Subcutaneous abdominal adipose tissue (tissue), 5 donors: ENCODE results near the gene MYCN.
"Not testable (repeated sequence)": the region's sequence is repeated elsewhere in the genome, so short reads cannot be mapped to it uniquely, and the experiment has no call there.

Experiments
- H3K27ac ChIP-seq: one replicate; pipeline ENCODE4 v1.7.0; 2013; ENCODE audit warnings: low read depth, mild to moderate bottlenecking, inconsistent platforms, low read length, moderate library complexity
- H3K27me3 ChIP-seq, 5 donors: one replicate each; pipeline ENCODE4 v1.7.0; 2013; ENCODE audit warnings: low read length in 5 of 5, inconsistent platforms in 1 of 5; ENCODE audit not compliant: control insufficient read depth in 5 of 5, insufficient read depth in 4 of 5
- H3K36me3 ChIP-seq, 5 donors: one replicate each; pipeline ENCODE4 v1.7.0; 2013; ENCODE audit warnings: low read length in 5 of 5; ENCODE audit not compliant: control insufficient read depth in 5 of 5, insufficient read depth in 5 of 5
- H3K4me1 ChIP-seq, 5 donors: one replicate each; pipeline ENCODE4 v1.7.0; 2013; ENCODE audit warnings: low read length in 5 of 5, mild to moderate bottlenecking in 3 of 5, moderate library complexity in 1 of 5; ENCODE audit not compliant: control insufficient read depth in 5 of 5, insufficient read depth in 5 of 5
- H3K4me3 ChIP-seq, 5 donors: one replicate each; pipeline ENCODE4 v1.7.0; 2013; ENCODE audit warnings: low read length in 5 of 5, low read depth in 1 of 5
- H3K9ac ChIP-seq, 5 donors: one replicate each; pipeline ENCODE4 v1.7.0; 2013; ENCODE audit warnings: low read length in 5 of 5, mild to moderate bottlenecking in 4 of 5, moderate library complexity in 3 of 5
- H3K9me3 ChIP-seq, 5 donors: one replicate each; pipeline ENCODE4 v1.7.0; 2013; ENCODE audit warnings: low read length in 5 of 5; ENCODE audit not compliant: control insufficient read depth in 5 of 5
- donor health status: healthy.
- donor health status: healthy.
- donor health status: healthy.
- donor health status: healthy.
- donor health status: healthy.

MYCN gene

DNA sequence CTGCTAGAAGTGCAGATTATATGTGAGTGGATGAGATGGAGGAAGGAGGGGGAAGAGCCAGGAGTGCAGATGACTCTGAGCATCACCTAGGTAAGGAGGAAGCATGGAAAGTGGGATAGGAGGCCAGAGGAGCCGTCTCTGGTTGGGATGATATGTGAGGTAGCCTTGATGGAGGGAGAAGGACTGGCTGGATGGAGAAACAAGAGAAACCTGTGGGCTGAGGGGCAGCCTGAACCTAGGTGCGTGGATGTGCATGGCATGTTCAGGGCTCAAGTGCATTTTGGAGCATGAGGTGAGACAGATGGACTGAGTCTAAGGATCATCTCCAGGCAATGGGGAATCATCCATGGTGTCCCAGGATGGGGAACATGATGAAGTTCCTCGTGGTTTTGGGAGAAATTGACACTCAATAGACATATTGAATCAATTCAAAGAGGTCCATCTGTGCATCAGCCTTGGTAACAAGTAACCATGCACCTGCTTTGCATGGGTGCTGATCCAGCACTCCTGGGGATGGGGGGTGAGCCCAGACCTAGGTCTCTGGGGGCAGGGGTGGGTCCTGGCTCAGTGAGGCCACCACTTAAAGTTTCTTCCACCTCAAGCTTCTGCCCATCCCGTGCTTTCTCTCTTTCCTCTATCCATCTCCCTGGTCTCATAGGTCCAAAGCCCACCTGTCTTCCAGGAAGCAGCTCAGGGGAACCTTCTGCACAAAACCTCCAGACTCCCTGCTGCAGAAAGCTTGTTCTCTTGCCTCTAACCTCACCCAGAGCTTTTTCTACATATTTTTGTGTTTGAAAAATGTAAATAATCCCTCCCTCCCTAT, 19.2 kb downstream of the MYCN start:
- Histone ChIP-seq H3K27me3 (no peaks in the 10 kb centered on the region), H3K27ac (no peak overlapping the region), H3K4me3 (no peak overlapping the region), H3K9me3 (peaks cover 0 to 3% (median 0%) of the 10 kb centered on the region in 5 donors), H3K4me1 (no peaks in the 10 kb centered on the region), H3K36me3 (no peaks in the 10 kb centered on the region), H3K9ac (no peak overlapping the region)

DNA sequence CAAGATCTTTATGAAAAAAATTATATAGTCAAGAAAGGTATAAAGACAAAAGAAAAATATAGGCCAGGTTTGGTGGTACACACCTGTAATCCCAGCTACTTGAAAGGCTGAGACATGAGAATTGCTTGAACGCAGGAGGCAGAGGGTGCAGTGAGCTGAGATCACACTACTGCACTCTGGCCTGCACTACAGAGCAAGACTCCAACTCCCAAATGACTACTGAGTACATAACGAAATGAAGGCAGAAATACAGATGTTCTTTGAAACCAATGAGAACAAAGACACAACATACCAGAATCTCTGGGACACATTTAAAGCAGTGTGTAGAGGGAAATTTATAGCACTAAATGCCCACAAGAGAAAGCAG, 19.8 kb downstream of the MYCN start:
- not testable (repeated sequence) for H3K9me3 ChIP-seq, H3K4me1 ChIP-seq, H3K9ac ChIP-seq, H3K27ac ChIP-seq, H3K27me3 ChIP-seq, H3K4me3 ChIP-seq, H3K36me3 ChIP-seq

DNA sequence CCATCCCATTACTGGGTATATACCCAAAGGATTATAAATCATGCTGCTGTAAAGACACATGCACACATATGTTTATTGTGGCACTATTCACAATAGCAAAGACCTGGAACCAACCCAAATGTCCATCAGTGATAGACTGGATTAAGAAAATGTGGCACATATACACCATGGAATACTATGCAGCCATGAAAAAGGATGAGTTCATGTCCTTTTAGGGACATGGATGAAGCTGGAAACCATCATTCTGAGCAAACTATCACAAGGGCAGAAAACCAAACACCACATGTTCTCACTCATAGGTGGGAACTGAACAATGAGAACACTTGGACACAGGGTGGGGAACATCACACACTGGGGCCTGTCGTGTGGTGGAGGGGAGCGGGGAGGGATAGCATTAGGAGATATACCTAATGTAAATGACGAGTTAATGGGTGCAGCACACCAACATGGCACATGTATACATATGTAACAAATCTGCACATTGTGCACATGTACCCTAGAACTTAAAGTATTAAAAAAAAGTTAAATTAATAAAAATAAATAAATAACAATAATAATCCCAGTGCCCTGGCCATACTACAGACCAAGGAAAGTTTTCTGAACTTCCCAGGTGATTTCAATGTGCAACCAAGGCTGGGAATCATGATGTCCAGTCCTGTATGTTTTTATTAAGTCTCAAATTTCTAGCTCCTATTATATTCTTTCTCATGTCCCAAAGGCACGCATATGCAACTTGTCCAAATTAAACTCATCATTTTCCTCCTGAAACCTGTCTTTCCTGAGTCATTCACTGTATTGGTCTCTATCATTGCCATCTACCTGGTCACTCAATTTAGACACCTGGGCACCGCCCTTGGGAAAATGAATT, 23.0 kb downstream of the MYCN start:
- not testable (repeated sequence) for H3K9ac ChIP-seq, H3K9me3 ChIP-seq, H3K27ac ChIP-seq, H3K27me3 ChIP-seq, H3K4me3 ChIP-seq, H3K4me1 ChIP-seq, H3K36me3 ChIP-seq

DNA sequence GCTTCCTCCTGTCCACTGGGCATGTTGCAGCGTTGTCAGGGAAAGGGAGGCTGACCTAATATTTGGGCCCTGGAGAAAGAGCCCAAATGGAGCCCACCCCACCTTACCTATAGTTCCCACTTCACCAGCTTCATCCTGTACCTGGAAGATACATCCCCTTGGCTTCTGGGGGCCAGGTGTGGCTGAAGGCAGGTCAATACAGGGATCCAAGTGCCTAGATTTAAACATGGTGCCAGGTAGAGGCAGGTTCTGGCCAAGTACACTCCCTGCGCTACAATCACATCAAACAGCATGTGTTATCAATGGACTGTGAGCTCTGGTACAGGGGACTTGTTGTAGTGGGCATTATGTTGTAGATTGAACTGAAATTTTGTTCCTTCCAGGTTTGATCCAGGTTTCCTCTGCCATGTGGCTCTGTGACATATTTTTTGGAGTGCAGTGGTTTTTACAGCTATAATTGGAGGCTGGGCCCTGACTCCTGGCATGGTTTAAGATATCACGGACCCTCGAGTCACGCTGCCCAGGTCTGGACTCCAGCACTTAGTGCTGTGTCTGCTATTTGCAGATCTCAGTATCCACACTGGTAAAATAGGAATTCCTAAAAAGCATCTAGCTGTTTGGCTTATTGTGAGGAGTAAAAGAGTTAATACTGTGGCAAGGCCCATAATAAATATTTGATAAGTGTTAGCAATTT, 23.8 kb downstream of the MYCN start:
- no peak overlapping the region for H3K9ac ChIP-seq
- H3K36me3 ChIP-seq = no peaks in the 10 kb centered on the region
- peaks cover 0 to 6% (median 0%) of the 10 kb centered on the region in 5 donors for H3K4me1 ChIP-seq
- no peak overlapping the region for H3K4me3 ChIP-seq
- no peaks in the 10 kb centered on the region for H3K27me3 ChIP-seq
- H3K27ac ChIP-seq = no peak overlapping the region
- H3K9me3 ChIP-seq = peaks cover 0 to 3% (median 0%) of the 10 kb centered on the region in 5 donors

DNA sequence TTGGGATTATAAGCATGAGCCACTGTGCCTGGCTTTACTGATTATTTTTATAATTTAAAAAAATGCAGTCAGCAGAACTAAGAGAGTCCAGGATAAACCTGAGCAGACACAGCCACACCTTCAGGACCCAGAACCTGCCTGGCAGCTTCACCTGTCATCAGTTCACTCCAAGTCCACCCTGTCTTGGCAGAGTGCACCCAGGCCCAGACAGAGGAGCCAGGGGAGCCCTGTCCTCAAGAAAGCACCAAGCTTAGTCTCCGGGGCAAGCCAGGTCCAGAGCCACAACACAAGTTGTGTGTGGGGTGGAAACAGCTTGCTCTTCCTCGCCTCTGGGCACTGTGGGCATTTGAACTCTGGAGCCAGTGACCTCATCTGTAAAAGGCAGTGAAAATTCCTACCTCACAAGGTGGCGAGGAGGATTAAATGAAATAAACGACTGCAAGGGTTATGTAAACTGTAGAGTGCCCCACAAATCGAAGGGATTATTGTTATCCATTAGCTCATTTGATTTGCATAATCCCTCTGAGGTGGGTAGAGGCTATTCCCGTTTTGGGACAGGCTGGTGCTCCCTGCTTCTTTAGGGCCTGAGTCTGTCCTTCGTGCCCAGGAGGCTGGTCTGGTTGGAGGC, 24.7 kb downstream of the MYCN start:
- no peaks in the 10 kb centered on the region for H3K36me3 ChIP-seq
- H3K9me3 ChIP-seq = peaks cover 0 to 3% (median 0%) of the 10 kb centered on the region in 5 donors
- peaks cover 0 to 6% (median 0%) of the 10 kb centered on the region in 5 donors for H3K4me1 ChIP-seq
- H3K27me3 ChIP-seq = no peaks in the 10 kb centered on the region
- no peak overlapping the region for H3K9ac ChIP-seq
- H3K27ac ChIP-seq = no peak overlapping the region
- H3K4me3 ChIP-seq = no peak overlapping the region

DNA sequence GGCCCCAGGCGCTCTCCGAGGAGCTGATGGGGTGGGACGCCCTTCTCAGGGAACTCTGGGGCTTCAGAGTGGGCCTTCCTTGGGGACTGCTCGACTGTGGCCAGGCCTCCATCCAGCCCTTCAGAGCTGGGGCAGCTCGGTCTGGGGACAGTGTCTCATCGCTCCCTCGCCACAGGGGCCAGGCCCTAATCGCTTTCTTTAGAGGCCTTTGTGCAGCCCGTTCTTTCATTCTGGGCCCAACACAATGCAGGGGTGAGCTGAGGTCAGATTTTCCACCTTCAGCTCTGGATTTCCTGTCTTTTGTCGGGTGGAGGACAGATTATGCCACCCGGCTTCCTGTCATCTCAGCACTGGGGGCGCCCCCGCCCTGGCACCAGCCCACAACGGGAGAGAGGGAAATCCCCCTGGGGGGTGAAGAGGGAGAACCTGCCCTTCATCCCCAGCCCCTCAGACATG, 25.2 kb downstream of the MYCN start:
- Histone ChIP-seq H3K36me3 (no peaks in the 10 kb centered on the region), H3K9ac (no peak overlapping the region), H3K27me3 (peaks cover 0 to 2% (median 0%) of the 10 kb centered on the region in 5 donors), H3K27ac (no peak overlapping the region), H3K9me3 (peaks cover 0 to 3% (median 0%) of the 10 kb centered on the region in 5 donors), H3K4me3 (no peak overlapping the region), H3K4me1 (peaks cover 0 to 6% (median 0%) of the 10 kb centered on the region in 5 donors)

DNA sequence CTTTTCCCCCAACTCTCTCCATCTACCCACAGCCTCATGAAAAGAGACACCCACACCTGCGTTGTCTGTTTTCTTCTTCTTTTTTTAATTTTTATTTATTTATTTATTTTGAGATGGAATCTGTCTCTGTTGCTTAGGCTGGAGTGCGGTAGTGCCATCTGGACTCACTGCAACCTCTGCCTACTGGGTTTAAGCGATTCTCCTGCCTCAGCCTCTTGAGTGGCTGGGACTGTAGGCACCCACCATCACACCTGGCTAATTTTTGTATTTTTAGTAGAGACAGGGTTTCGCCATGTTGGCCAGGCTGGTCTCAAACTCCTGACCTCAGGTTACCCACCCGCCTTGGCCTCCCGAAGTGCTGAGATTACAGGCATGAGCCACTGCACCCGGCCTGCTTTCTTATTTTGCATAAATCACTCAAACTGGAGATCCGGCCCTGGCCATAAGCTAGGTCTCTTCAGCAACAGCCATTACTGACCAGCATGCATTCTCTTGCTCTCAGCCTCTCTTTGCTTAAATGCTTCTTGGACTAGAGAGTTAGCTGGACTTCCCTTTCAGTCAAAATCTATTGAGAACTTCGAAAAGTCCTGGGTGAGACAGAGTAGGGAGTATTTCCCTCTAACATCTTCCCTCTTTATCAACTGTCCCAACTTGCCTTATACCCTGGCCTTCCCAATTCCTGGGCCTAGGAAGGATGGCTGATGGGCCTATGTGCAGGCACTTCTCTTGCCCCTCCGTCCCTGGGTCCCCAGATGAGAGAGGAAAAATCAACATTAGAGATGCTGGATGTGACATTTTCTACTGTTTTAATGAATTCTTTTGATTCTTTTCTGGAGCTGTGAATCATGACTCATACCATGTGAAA, 27.3 kb downstream of the MYCN start:
- Histone ChIP-seq H3K4me1 (peaks cover 0 to 6% (median 0%) of the 10 kb centered on the region in 5 donors), H3K27ac (no peak overlapping the region), H3K36me3 (no peaks in the 10 kb centered on the region), H3K9ac (no peak overlapping the region), H3K9me3 (peaks cover 0 to 3% (median 0%) of the 10 kb centered on the region in 5 donors), H3K4me3 (no peak overlapping the region), H3K27me3 (peaks cover 0 to 5% (median 3%) of the 10 kb centered on the region in 5 donors)

DNA sequence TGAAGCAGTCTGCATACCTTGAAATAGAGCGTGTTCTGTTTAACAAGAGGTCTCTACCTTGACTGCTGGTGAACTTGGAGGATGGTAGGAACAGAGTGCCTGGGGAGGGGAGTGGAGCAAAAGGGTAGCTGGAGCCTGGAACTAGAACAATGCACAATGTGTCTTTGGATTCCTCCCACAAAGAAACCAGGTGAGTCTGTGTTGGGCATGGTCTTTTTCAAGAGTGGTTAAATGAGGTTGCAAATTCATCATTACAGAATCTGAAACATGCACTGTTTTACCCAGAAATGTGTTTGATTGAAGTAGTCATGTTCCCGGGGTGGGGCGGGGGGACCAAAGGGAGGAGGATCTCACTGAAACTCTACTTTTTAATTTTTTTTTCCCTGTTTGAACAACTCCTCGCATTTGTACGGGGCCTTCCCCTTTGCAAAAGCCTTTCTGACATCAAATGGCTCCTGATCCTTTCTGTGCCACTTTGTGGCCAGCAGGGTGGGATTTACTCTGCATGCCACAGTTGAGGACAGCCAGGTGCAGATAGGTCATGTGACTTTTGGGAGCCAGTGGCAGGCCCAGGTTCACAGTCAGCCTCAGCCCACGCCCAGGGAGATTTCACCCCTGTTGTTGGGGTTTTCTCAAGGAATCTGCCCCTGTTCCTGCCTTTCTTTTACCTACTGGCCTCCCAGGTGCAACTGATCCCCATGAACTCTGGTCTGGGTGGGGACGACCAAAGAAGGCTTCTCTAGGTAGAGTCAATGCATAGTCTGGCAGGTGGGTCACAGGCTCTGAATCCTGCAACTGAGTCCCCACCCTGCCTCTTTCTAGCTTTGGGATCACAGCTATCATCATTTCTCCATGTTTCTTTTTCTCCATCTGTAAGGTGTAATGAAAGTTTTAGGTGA, 28.2 kb downstream of the MYCN start:
- H3K27ac ChIP-seq = no peak overlapping the region
- no peak overlapping the region for H3K4me3 ChIP-seq
- H3K9me3 ChIP-seq = peaks cover 0 to 3% (median 0%) of the 10 kb centered on the region in 5 donors
- peaks cover 0 to 6% (median 0%) of the 10 kb centered on the region in 5 donors for H3K4me1 ChIP-seq
- no peak overlapping the region for H3K9ac ChIP-seq
- H3K27me3 ChIP-seq = peaks cover 0 to 5% (median 3%) of the 10 kb centered on the region in 5 donors
- H3K36me3 ChIP-seq = no peaks in the 10 kb centered on the region
